ENCODE measurements around the gene ARPC4. TPM values are rescaled to one million over a fixed set of nuclear protein-coding genes. Genes with fewer than 3 reads are reported as not detected.

ARPC4 gene
- total RNA-seq: 100 to 1,000 TPM; 159 to 291 TPM

- peak within 1 kb of the TSS; percentile 98 for H3K27ac Mint-ChIP-seq
- no peaks in the 10 kb centered on the region for H3K27me3 Mint-ChIP-seq
- no peaks in the 10 kb centered on the region for H3K9me3 Mint-ChIP-seq
- peak within 1 kb of the TSS; percentile 94 for H3K4me3 Mint-ChIP-seq
- H3K4me1 Mint-ChIP-seq: peaks cover 40% of the 10 kb centered on the region
- H3K36me3 Mint-ChIP-seq (ENCODE audit: low read depth): peaks cover 97% of the 10 kb centered on the region
- peak; percentile 84 for ATAC-seq (replicated peaks)
Measured at GRCh38 chr3:9792405-9793160, at the start of gene ARPC4, which contains the start of gene TADA3. Gene ARPC4 (plus strand): TSS chr3:9793082. CDS start chr3:9793122, 40 bp downstream. Gene TADA3 (minus strand): TSS chr3:9792473. CDS start chr3:9791466, 1,007 bp downstream.

DNA sequence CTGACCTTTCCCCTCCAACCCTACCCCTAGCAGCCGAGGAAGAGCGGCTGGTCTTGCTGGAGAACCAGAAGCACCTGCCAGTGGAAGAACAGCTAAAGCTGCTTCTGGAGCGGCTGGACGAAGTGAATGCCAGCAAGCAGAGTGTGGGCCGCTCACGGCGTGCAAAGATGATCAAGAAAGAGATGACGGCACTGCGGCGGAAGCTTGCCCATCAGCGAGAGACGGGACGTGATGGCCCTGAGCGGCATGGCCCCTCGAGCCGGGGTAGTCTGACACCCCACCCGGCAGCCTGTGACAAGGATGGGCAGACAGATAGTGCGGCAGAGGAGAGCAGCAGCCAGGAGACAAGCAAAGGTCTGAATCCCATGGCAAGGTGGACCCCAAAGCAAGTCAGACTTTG is 49.3 kb upstream of the ARPC4 start:
- Mint-ChIP-seq H3K4me3 (no peak overlapping the region), H3K27ac (no peak overlapping the region), H3K4me1 (peaks cover 5% of the 10 kb centered on the region), H3K36me3 (ENCODE audit: low read depth) (peaks cover 100% of the 10 kb centered on the region), H3K9me3 (no peaks in the 10 kb centered on the region), H3K27me3 (no peaks in the 10 kb centered on the region)
- ATAC-seq (replicated peaks): no peak

DNA sequence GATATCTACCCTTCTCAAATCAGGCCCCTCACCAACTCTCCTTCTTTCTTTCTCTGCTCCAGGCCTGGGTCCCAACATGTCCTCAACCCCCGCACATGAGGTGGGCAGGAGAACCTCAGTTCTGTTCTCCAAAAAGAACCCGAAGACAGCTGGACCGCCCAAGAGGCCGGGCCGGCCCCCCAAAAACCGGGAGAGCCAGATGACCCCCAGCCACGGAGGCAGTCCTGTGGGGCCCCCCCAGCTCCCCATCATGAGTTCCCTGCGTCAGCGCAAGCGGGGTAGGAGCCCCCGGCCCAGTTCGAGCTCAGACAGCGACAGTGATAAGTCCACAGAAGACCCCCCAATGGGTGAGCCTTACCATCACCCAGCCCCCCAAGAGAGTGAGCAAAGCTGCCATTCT is 48.7 kb upstream of the ARPC4 start:
- Mint-ChIP-seq H3K9me3 (no peaks in the 10 kb centered on the region), H3K27ac (no peak overlapping the region), H3K27me3 (no peaks in the 10 kb centered on the region), H3K36me3 (ENCODE audit: low read depth) (peaks cover 99% of the 10 kb centered on the region), H3K4me3 (no peak overlapping the region), H3K4me1 (peaks cover 5% of the 10 kb centered on the region)
- no peak for ATAC-seq (replicated peaks)

DNA sequence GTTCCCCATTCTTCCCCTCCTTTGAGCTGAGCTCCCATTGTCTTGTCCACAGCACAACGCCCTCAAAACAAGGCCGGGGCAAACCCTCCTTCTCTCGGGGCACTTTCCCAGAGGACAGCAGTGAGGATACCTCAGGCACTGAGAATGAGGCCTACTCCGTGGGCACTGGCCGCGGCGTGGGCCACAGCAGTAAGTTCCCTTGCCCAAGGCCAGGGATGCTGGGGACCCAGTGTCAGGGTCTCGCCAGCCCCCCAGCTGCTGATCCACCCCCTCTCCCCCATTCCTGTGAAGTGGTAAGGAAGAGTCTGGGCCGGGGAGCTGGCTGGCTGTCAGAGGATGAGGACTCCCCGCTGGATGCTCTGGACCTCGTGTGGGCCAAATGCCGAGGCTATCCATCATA is 47.4 kb upstream of the ARPC4 start:
- no peaks in the 10 kb centered on the region for H3K9me3 Mint-ChIP-seq
- H3K36me3 Mint-ChIP-seq (ENCODE audit: low read depth): peaks cover 97% of the 10 kb centered on the region
- no peaks in the 10 kb centered on the region for H3K27me3 Mint-ChIP-seq
- H3K27ac Mint-ChIP-seq: no peak overlapping the region
- ATAC-seq (replicated peaks): no peak
- no peaks in the 10 kb centered on the region for H3K4me1 Mint-ChIP-seq
- H3K4me3 Mint-ChIP-seq: no peak overlapping the region

DNA sequence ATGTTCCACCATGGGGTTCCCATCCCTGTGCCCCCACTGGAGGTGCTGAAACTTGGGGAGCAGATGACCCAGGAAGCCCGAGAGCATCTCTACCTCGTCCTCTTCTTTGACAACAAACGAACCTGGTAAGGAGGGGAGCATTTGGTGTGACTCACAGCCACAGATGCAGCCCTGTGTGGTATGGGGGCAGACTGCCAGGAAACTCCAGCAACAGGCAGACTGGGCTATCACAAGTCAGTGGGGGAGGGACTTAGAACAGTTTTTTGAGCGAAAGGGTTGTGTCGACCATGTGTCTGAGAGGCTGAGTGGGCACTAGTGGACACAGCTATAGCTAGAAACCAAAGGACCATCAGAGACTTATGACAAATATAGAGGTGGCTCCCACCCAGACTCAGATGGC is 46.6 kb upstream of the ARPC4 start:
- Mint-ChIP-seq H3K9me3 (no peaks in the 10 kb centered on the region), H3K4me3 (no peak overlapping the region), H3K27me3 (no peaks in the 10 kb centered on the region), H3K4me1 (no peaks in the 10 kb centered on the region), H3K36me3 (ENCODE audit: low read depth) (peaks cover 97% of the 10 kb centered on the region), H3K27ac (peak overlapping the region; percentile 10)
- ATAC-seq (replicated peaks): no peak

DNA sequence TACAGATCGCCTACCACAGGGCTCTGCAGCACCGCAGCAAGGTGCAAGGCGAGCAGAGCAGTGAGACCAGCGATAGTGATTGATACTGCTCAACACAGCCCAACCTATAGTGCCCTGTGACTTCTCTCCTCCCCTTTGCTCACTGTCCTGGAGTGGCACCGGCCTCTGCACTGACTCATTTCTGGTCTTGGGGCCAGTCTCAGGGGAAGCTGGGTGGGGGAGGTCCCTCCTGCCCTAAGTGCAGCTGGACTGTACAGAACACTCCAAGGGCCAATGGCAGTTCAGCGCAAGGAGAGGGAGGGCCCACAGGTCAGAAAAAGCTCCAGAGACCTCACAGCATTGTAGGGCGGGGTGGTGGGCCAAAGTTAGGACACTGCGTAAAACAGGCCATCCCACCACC is 45.6 kb upstream of the ARPC4 start:
- no peaks in the 10 kb centered on the region for H3K9me3 Mint-ChIP-seq
- peaks cover 97% of the 10 kb centered on the region for H3K36me3 Mint-ChIP-seq (ENCODE audit: low read depth)
- H3K27me3 Mint-ChIP-seq: no peaks in the 10 kb centered on the region
- no peak for ATAC-seq (replicated peaks)
- no peak overlapping the region for H3K27ac Mint-ChIP-seq
- H3K4me3 Mint-ChIP-seq: no peak overlapping the region
- H3K4me1 Mint-ChIP-seq: peaks cover 7% of the 10 kb centered on the region

GRCh38 chr3:9748031-9748430 is 44.9 kb upstream of the ARPC4 start:
- Mint-ChIP-seq H3K4me3 (no peak overlapping the region), H3K4me1 (peaks cover 7% of the 10 kb centered on the region), H3K27ac (no peak overlapping the region), H3K36me3 (ENCODE audit: low read depth) (peaks cover 97% of the 10 kb centered on the region), H3K9me3 (no peaks in the 10 kb centered on the region), H3K27me3 (no peaks in the 10 kb centered on the region)
- ATAC-seq (replicated peaks): no peak

DNA sequence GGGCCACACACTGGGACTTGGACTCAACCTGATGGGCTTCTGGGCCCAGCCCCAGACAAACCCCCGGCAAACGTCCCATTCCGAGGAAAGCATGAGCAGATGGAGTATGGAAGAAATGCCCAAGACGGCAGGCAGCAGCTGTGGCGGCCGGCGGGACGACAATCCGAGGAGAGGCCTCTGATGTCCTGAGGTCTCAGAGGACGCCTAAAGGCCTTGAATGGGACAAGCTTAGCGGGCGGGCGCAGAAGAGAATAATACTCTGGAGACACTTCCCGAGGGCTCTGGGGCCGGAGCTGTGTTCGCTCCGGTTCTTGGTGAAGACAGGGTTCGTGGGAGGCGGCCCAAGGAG is 43.6 kb upstream of the ARPC4 start:
- Mint-ChIP-seq H3K36me3 (ENCODE audit: low read depth) (peaks cover 97% of the 10 kb centered on the region), H3K4me3 (peak overlapping the region; percentile 99), H3K4me1 (peaks cover 14% of the 10 kb centered on the region), H3K27me3 (no peaks in the 10 kb centered on the region), H3K9me3 (no peaks in the 10 kb centered on the region), H3K27ac (peak overlapping the region; percentile 90)
- no peak for ATAC-seq (replicated peaks)

DNA sequence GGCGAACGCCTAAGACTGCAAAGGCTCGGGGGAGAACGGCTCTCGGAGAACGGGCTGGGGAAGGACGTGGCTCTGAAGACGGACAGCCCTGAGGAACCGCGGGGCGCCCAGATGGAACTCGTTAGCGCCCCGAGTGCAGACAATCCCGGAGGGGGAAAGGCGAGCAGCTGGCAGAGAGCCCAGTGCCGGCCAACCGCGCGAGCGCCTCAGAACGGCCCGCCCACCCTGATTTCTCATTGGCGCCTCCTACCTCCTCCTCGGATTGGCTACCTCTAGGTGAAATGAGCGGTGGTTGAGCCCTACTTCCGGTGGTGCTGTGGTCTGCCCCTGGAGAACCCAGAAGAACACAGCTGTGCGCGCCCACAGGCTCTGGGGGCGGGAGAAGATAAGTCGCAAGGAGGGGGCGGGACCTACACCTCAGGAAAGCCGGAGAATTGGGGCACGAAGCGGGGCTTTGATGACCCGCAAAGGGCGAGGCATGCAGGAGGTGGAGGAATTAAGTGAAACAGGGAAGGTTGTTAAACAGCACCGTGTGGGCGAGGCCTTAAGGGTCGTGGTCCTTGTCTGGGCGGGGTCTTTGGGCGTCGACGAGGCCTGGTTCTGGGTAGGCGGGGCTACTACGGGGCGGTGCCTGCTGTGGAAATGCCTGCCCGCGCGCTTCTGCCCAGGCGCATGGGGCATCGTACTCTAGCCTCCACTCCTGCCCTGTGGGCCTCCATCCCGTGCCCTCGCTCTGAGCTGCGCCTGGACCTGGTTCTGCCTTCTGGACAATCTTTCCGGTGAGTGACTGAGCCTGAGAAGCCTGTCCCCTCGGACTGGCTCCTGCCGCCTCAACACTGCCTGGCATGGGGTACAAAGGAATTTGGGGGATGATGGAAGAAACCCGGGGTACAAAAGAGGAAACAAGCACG is 43.0 kb upstream of the ARPC4 start, which contains the start of gene OGG1:
TSS of gene OGG1 (plus strand) at position 308 of the 911 bp plus-strand sequence. CDS start at position 643, 335 bp downstream.
- Mint-ChIP-seq H3K36me3 (ENCODE audit: low read depth) (peaks cover 97% of the 10 kb centered on the region), H3K4me3 (peak within 1 kb of the TSS; percentile 99), H3K9me3 (no peaks in the 10 kb centered on the region), H3K27me3 (no peaks in the 10 kb centered on the region), H3K27ac (peak within 1 kb of the TSS; percentile 90), H3K4me1 (peaks cover 20% of the 10 kb centered on the region)
- peak; percentile 96 for ATAC-seq (replicated peaks)

GRCh38 chr3:9750556-9751411 is 42.1 kb upstream of the ARPC4 start:
- peak overlapping the region; percentile 99 for H3K4me3 Mint-ChIP-seq

DNA sequence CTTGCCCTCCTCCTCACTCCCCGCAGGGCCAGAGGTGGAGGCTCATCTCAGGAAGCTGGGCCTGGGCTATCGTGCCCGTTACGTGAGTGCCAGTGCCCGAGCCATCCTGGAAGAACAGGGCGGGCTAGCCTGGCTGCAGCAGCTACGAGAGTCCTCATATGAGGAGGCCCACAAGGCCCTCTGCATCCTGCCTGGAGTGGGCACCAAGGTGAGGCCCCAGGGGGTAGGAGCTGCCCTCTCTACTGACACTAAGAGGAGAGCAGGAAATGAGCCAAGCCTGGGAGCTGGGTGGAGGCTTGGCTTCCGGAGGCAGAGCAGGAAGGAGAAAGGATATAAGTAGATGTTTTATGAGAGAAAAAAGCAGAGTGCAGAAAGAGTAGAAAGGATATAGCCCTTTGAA is 38.2 kb upstream of the ARPC4 start:
- no peaks in the 10 kb centered on the region for H3K9me3 Mint-ChIP-seq
- no peak for ATAC-seq (replicated peaks)
- H3K27ac Mint-ChIP-seq: peak overlapping the region; percentile 37
- peak overlapping the region; percentile 36 for H3K4me3 Mint-ChIP-seq
- no peaks in the 10 kb centered on the region for H3K27me3 Mint-ChIP-seq
- peaks cover 97% of the 10 kb centered on the region for H3K36me3 Mint-ChIP-seq (ENCODE audit: low read depth)
- H3K4me1 Mint-ChIP-seq: peaks cover 20% of the 10 kb centered on the region

More at GRCh38 chr3:9750556-9751411, 42.1 kb upstream of the ARPC4 start:
- Mint-ChIP-seq H3K4me1 (peaks cover 20% of the 10 kb centered on the region), H3K27ac (peak overlapping the region; percentile 90), H3K27me3 (no peaks in the 10 kb centered on the region), H3K9me3 (no peaks in the 10 kb centered on the region), H3K36me3 (ENCODE audit: low read depth) (peaks cover 97% of the 10 kb centered on the region)
- ATAC-seq (replicated peaks): no peak

- Mint-ChIP-seq H3K9me3 (no peaks in the 10 kb centered on the region), H3K4me1 (peaks cover 20% of the 10 kb centered on the region), H3K4me3 (no peak overlapping the region), H3K36me3 (ENCODE audit: low read depth) (peaks cover 97% of the 10 kb centered on the region), H3K27me3 (no peaks in the 10 kb centered on the region), H3K27ac (no peak overlapping the region)
- no peak for ATAC-seq (replicated peaks)
Measured at GRCh38 chr3:9757427-9757826, 35.5 kb upstream of the ARPC4 start.

DNA sequence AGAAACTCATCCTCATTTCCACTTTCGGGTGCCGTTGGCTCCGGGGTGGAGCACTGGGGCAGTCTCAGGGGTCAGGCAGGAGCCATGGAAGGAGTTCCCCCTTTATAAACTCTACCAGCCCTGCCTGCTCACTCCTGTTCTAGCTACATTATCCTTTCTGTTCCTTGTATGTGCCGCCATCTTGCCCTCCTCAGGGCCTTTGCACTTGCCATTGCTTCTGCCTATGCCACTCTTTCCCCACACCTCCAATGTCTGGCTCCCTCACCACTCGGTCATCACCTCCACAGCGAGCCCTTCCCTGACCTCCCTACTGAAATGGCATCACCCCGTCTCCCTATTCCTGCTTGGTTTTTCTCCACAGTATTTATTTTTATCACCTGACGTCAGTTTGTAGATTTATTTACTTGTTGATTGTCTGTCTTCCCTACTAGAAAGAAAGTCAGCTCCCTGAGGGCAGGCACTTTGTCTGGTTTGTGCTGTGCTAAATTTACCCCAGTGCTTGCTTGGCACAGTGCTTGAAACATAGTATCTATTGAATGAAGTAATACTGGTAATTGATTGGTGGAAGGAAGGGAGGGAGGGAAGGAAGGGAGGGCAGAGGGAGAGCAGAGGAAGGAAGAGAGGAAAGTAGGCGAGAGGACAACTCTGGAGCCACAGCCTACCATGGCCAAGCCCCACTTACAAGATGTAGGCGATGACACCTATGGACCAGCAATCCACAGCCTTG is 31.9 kb upstream of the ARPC4 start:
- peaks cover 8% of the 10 kb centered on the region for H3K4me1 Mint-ChIP-seq
- no peak for ATAC-seq (replicated peaks)
- H3K27me3 Mint-ChIP-seq: no peaks in the 10 kb centered on the region
- peak overlapping the region; percentile 2 for H3K27ac Mint-ChIP-seq
- H3K36me3 Mint-ChIP-seq (ENCODE audit: low read depth): peaks cover 97% of the 10 kb centered on the region
- H3K9me3 Mint-ChIP-seq: no peaks in the 10 kb centered on the region
- no peak overlapping the region for H3K4me3 Mint-ChIP-seq
